ENCODE results near the gene KRT86.

Gene KRT86

DNA sequence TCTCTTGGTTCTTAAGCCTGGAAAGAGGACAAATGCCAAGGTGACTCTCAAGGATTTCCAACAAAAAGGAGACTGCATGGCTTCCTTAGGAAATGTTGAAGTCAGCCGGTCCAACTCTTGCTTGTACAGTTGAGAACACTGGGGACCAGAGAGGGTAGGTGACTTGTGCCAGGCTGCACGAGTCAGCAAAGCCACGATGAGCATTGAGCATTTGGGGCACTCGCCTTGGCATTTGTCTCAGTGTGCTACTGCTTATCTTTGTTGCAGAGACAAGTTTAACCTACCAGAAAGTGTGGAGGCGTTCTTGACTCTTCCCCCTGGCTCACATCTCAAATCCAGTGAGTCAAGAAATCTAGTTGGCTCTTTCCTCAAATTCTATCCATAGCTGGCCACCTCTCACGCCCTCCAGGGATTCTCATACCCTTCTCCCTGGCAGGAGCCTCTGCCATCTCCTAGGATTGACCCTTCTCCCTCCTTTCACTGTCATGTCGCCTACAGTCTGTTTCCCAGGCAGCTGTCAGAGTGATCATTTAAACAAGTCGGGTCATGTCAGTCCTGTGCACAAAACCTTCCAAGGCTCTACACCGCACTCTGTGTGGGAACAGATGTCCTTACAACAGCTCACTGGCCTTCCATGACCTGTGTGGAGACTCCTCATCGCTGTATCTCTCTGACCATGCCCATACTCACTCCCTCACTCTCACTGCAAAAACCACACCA, 64.0 kb downstream of the KRT86 start:
- H3K9me3 ChIP-seq (ENCODE audit: control insufficient read depth, insufficient read depth, low read length): no peaks in the 10 kb centered on the region
- TF ChIP-seq, protein P1, sequence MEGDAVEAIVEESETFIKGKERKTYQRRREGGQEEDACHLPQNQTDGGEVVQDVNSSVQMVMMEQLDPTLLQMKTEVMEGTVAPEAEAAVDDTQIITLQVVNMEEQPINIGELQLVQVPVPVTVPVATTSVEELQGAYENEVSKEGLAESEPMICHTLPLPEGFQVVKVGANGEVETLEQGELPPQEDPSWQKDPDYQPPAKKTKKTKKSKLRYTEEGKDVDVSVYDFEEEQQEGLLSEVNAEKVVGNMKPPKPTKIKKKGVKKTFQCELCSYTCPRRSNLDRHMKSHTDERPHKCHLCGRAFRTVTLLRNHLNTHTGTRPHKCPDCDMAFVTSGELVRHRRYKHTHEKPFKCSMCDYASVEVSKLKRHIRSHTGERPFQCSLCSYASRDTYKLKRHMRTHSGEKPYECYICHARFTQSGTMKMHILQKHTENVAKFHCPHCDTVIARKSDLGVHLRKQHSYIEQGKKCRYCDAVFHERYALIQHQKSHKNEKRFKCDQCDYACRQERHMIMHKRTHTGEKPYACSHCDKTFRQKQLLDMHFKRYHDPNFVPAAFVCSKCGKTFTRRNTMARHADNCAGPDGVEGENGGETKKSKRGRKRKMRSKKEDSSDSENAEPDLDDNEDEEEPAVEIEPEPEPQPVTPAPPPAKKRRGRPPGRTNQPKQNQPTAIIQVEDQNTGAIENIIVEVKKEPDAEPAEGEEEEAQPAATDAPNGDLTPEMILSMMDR (IDR thresholded peaks at IDR 0.05; ENCODE audit: low read depth, low read length, poor library complexity, severe bottlenecking): no peak
- no peak for TF ChIP-seq EZH2phosphoT487 (IDR thresholded peaks at IDR 0.05; ENCODE audit: borderline replicate concordance, low read length)
- H3K27me3 ChIP-seq (ENCODE audit: control insufficient read depth, low read length): peaks cover 14% of the 10 kb centered on the region

DNA sequence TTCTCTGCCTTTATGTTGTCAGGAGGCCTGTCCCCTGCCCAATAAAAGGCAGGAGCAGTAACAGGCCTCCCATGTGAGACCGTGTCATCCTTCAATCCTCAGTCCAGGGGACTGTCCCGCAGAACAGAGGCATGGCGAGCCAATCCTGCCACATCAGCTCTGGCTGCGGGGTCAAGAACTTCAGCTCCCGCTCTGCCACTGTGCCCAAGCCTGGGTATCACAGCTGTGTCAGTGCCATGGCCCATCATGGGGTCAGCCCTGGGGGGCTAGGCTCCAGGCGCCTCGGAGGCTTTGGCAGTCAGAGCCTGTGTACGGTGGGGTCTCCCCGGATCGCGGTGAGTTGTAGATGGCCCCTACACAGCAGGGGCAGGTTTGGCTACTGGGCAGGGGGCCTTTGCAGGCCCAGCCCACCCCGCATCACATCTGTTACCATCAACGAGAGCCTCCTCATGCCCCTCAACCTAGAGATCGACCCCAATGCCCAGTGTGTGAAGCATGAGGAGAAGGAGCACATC, 66.7 kb downstream of the KRT86 start:
- Histone ChIP-seq H3K4me2 (ENCODE audit: low read length) (no peak overlapping the region), H3K9me3 (ENCODE audit: control insufficient read depth, insufficient read depth, low read length) (no peaks in the 10 kb centered on the region), H3K79me2 (ENCODE audit: control insufficient read depth, low read length) (no peaks in the 10 kb centered on the region), H3K27ac (ENCODE audit: low read depth, low read length) (no peak overlapping the region), H3K9me2 (replicated peaks; ENCODE audit: control insufficient read depth, low read length) (no peaks in the 10 kb centered on the region), H3K36me3 (ENCODE audit: control insufficient read depth, low read length) (no peaks in the 10 kb centered on the region), H3K4me3 (ENCODE audit: low read length) (no peak overlapping the region), H3K27me3 (ENCODE audit: control insufficient read depth, low read length) (peaks cover 18% of the 10 kb centered on the region), H3F3A (ENCODE audit: control insufficient read depth, insufficient read depth) (no peaks in the 10 kb centered on the region), H4K20me1 (ENCODE audit: control insufficient read depth, insufficient read depth, low read depth, low read length) (no peaks in the 10 kb centered on the region), H3K4me1 (ENCODE audit: control insufficient read depth, low read length) (no peaks in the 10 kb centered on the region)
- TF ChIP-seq EZH2phosphoT487 (IDR thresholded peaks at IDR 0.05; ENCODE audit: borderline replicate concordance, low read length): no peak
- TF ChIP-seq, protein P1 (IDR thresholded peaks at IDR 0.05; ENCODE audit: low read depth, low read length, poor library complexity, severe bottlenecking): no peak

More for the DNA sequence above, 64.0 kb downstream of the KRT86 start:
- Histone ChIP-seq H3K79me2 (ENCODE audit: control insufficient read depth, low read length) (no peaks in the 10 kb centered on the region), H3F3A (ENCODE audit: control insufficient read depth, insufficient read depth) (no peaks in the 10 kb centered on the region), H3K4me3 (ENCODE audit: low read length) (no peak overlapping the region), H3K9me2 (replicated peaks; ENCODE audit: control insufficient read depth, low read length) (no peaks in the 10 kb centered on the region), H3K4me1 (ENCODE audit: control insufficient read depth, low read length) (no peaks in the 10 kb centered on the region), H3K27ac (ENCODE audit: low read depth, low read length) (no peak overlapping the region), H3K36me3 (ENCODE audit: control insufficient read depth, low read length) (no peaks in the 10 kb centered on the region), H3K4me2 (ENCODE audit: low read length) (no peak overlapping the region), H4K20me1 (ENCODE audit: control insufficient read depth, insufficient read depth, low read depth, low read length) (no peaks in the 10 kb centered on the region)

DNA sequence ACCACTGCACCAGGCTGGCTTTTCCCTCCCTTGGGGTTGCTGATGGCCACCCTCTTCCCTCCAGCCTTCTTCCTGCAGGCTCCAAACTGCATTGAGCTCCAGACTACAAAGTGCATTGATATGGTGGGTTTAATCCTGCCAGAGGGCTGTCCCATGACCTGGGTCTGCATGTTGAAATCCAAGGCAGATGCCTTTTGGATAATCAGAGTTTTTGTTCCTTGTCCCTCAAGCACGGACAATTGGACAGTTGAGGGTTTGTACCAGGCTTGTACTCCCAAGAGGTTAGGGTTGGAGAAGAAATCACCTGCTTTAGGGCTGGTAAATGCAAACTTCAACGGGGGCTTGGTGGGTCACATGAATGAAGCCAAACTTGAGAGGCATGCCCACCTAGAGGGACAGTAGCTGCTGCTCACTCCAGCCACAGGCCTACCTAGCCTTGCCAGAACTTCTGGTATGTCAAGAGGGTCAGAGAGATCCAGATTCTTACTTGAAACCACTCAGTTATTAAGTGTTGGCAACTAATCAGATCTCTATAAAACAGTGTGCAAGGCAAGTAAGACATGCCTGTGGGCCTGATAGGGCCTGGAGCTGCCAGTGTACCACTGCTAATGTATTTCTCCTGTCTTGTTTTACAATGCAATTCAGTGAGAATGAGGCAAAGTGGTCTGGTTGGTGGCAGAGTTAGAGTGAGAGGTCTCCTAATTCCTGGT, 68.5 kb downstream of the KRT86 start:
- Histone ChIP-seq H3K36me3 (ENCODE audit: control insufficient read depth, low read length) (no peaks in the 10 kb centered on the region), H3K4me1 (ENCODE audit: control insufficient read depth, low read length) (no peaks in the 10 kb centered on the region), H3K27me3 (ENCODE audit: control insufficient read depth, low read length) (peaks cover 20% of the 10 kb centered on the region), H3K27ac (ENCODE audit: low read depth, low read length) (no peak overlapping the region), H3K9me2 (replicated peaks; ENCODE audit: control insufficient read depth, low read length) (no peaks in the 10 kb centered on the region), H3K9me3 (ENCODE audit: control insufficient read depth, insufficient read depth, low read length) (no peaks in the 10 kb centered on the region), H3K79me2 (ENCODE audit: control insufficient read depth, low read length) (no peaks in the 10 kb centered on the region), H3K4me3 (ENCODE audit: low read length) (no peak overlapping the region), H4K20me1 (ENCODE audit: control insufficient read depth, insufficient read depth, low read depth, low read length) (no peaks in the 10 kb centered on the region), H3F3A (ENCODE audit: control insufficient read depth, insufficient read depth) (no peaks in the 10 kb centered on the region), H3K4me2 (ENCODE audit: low read length) (no peak overlapping the region)
- TF ChIP-seq EZH2phosphoT487 (IDR thresholded peaks at IDR 0.05; ENCODE audit: borderline replicate concordance, low read length): no peak
- TF ChIP-seq, protein P1 (IDR thresholded peaks at IDR 0.05; ENCODE audit: low read depth, low read length, poor library complexity, severe bottlenecking): no peak
